Panc1 (cell line): ENCODE data around the gene YPEL3. TPM values are rescaled to one million over a fixed set of nuclear protein-coding genes. Genes with fewer than 3 reads are reported as not detected.

Experiments used
- ATAC-seq: fragments of 200-7000 bp; cut with Tn5 transposase; 2 replicates; pipeline ENCODE4 v1.9.1; 2020; ENCODE audit warnings: mild to moderate bottlenecking, moderate library complexity
- BruUV-seq: library from RNA; stranded (reverse); fragments of 400-500 nt; replicated peaks from 2 replicates; lab custom pipeline; 2021; lab: Mats Ljungman, UMichigan
- CTCF ChIA-PET: fragments of 300-600 bp; sonication (Branson Sonifier 250); formaldehyde crosslinking; loops from one replicate; lab custom pipeline; 2022; ENCODE audit warnings: antibody characterized with exemption; lab: Charles Lee
- POLR2A ChIA-PET: fragments of 300-600 bp; sonication (Branson Sonifier 250); formaldehyde crosslinking; loops from one replicate; lab custom pipeline; 2022; ENCODE audit warnings: antibody characterized with exemption; lab: Charles Lee
- DNase-seq: peaks from one replicate; pipeline ENCODE4 v3.0.0-alpha.2; 2010; ENCODE audit warnings: low read depth, low spot score
- H3K27ac ChIP-seq: 2 replicates; pipeline ENCODE4 v1.5.1; 2011; ENCODE audit warnings: mild to moderate bottlenecking, low read length, inconsistent platforms
- H3K27me3 ChIP-seq: fragments of 200-500 bp; sonication (Bioruptor generic); 2 replicates; pipeline ENCODE4 v1.6.0; 2014; ENCODE audit warnings: low read length, inconsistent platforms; ENCODE audit not compliant: control insufficient read depth, insufficient read depth
- H3K36me3 ChIP-seq: fragments of 200-500 bp; sonication (Bioruptor generic); 2 replicates; pipeline ENCODE4 v1.5.1; 2014; ENCODE audit warnings: inconsistent platforms, mild to moderate bottlenecking, low read length, moderate library complexity; ENCODE audit not compliant: control insufficient read depth, insufficient read depth
- H3K4me1 ChIP-seq: 2 replicates; pipeline ENCODE4 v1.5.1; 2011; ENCODE audit warnings: inconsistent platforms, mild to moderate bottlenecking, low read length, moderate library complexity; ENCODE audit not compliant: control insufficient read depth, insufficient read depth
- H3K4me3 ChIP-seq, 2 experiments: 2 replicates each; pipeline ENCODE4 v1.5.1; 2011 to 2012; ENCODE audit warnings: low read depth in 2 of 2, low read length in 2 of 2, mild to moderate bottlenecking in 2 of 2, inconsistent platforms in 1 of 2, moderate library complexity in 1 of 2
- H3K9me3 ChIP-seq: fragments of 200-500 bp; sonication (Bioruptor generic); 2 replicates; pipeline ENCODE4 v1.5.1; 2014; ENCODE audit warnings: low read depth, mild to moderate bottlenecking, inconsistent platforms, low read length, moderate library complexity; ENCODE audit not compliant: control insufficient read depth, insufficient read depth
- CTCF ChIP-seq: fragments of 450-650 bp; IDR thresholded peaks from 2 replicates; pipeline ENCODE4 v1.5.1; 2017; ENCODE audit warnings: mild to moderate bottlenecking
- POLR2AphosphoS5 ChIP-seq: IDR thresholded peaks from 2 replicates; pipeline ENCODE4 v1.6.1; 2012; ENCODE audit warnings: mild to moderate bottlenecking, low read depth, low read length, moderate library complexity
- REST ChIP-seq, 2 experiments: IDR thresholded peaks; 2 replicates each; pipeline ENCODE4 v1.6.1; 2011 to 2012; ENCODE audit warnings: low read depth in 2 of 2, control low read depth in 1 of 2, low read length in 1 of 2, mild to moderate bottlenecking in 1 of 2, moderate library complexity in 1 of 2; ENCODE audit not compliant: insufficient read depth in 1 of 2
- SIN3A ChIP-seq: IDR thresholded peaks from 2 replicates; pipeline ENCODE4 v1.6.1; 2012; ENCODE audit warnings: low read depth, mild to moderate bottlenecking, low read length, moderate library complexity, borderline replicate concordance; ENCODE audit not compliant: insufficient read depth
- TCF7L2 ChIP-seq: IDR thresholded peaks from 2 replicates; pipeline ENCODE4 v1.6.1; 2011; ENCODE audit warnings: mild to moderate bottlenecking, low read depth, low read length, inconsistent platforms
- in situ Hi-C: cut with HindIII; loops from 2 replicates; pipeline ENCODE4 v1.10.0; 2016; ENCODE audit warnings: low sequenced_read_pairs, low pct_unique_long_range_greater_than_20kb
- intact Hi-C: fragments of 100-400 bp; cut with micrococcal nuclease; formaldehyde crosslinking; loops from one replicate; pipeline ENCODE4 v1.10.0; 2022; ENCODE audit not compliant: unreplicated experiment
- total RNA-seq: library from RNA; stranded (reverse); gene quantifications from one replicate; pipeline ENCODE4 v1.2.1, GENCODE V29; 2021; ENCODE audit not compliant: unreplicated experiment

The YPEL3 gene
- total RNA-seq, 1 experiment from 2014 or later: 0.69 TPM

DNA sequence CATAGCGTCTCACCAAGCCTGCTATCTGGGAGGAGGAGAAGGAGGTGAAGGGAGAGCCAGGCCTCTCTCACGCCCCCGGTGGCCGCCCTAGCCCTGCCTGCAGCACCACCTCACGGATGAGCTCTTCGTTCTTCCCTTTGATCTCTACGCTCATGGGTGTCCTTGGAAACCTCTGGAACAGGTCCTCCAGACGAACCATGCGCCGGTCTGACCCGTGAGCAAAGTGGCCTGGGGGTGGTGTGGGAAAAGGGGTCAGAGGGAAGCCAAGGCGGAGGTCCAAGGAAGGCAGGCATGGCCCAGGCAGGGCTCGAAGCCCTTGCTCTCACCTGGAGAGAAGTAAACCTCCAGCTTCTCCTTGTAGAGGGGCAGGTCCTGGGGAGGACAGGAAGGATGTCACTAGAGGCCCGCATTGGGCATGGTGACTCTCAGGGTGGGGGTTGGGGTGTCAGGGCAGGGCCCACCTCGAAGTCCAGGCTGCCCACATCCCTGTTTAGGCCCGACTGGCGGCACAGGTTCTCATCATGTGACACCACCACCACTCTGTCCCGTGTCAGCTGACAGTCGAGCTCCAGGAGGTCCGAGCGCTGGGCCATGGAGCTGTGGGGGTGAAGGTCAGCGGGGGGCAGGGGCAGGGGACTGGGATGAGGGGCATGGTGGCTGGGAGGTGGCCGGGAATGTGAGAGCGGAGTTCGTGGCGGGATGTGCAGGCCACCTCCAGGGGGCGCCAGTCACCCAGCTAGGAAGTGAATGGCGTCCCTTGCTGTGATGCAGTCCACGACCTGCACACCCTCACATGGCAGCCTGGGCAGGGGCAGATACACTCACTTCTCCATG lies 16.4 kb upstream of the YPEL3 start:
- Histone ChIP-seq H3K9me3 (no peaks in the 10 kb centered on the region), H3K36me3 (no peaks in the 10 kb centered on the region), H3K27me3 (no peaks in the 10 kb centered on the region), H3K27ac (no peak overlapping the region), H3K4me1 (no peaks in the 10 kb centered on the region), H3K4me3 (no peak overlapping the region)
- intact Hi-C loops: no loop called here
- CTCF ChIA-PET: interaction anchor here (0.6 to 1.6 kb wide), 8 partner anchors 10 to 267 kb away, joined by 3 to 11 read pairs (median 4); partner anchors contain the start of gene TBX6
- POLR2A ChIA-PET: no interaction called here
- ATAC-seq (peak; percentile 88), DNase-seq (no peak)
- in situ Hi-C loops: no loop called here
- no TSS peak for BruUV-seq
- TF ChIP-seq CTCF: peak; percentile 96
- TF ChIP-seq TCF7L2: no peak

GRCh38 chr16:30110661-30111060 lies 14.6 kb upstream of the YPEL3 start:
- in situ Hi-C loops: no loop called here
- ATAC-seq: no peak
- POLR2A ChIA-PET: no interaction called here

More at GRCh38 chr16:30110661-30111060, 14.6 kb upstream of the YPEL3 start:
- CTCF ChIA-PET: interaction anchor here (1.1 kb wide), 1 partner anchor 19 kb away, joined by 3 read pairs; the partner anchor contains the start of gene TBX6
- no peak for DNase-seq
- H3K27ac ChIP-seq: no peak overlapping the region
- TF ChIP-seq TCF7L2 (no peak), POLR2AphosphoS5 (no peak), CTCF (no peak), REST (IDR thresholded peaks at IDR 0.05; ENCODE audit: insufficient read depth in 1 of 2, low read depth in 2 of 2, low read length in 1 of 2) (no peak), SIN3A (no peak)
- H3K36me3 ChIP-seq: no peaks in the 10 kb centered on the region
- H3K27me3 ChIP-seq: no peaks in the 10 kb centered on the region
- intact Hi-C loops: no loop called here
- H3K4me1 ChIP-seq: no peaks in the 10 kb centered on the region
- BruUV-seq: no TSS peak
- H3K4me3 ChIP-seq: no peak overlapping the region
- H3K9me3 ChIP-seq: no peaks in the 10 kb centered on the region
